Heart left ventricle (tissue), 13 donors: ENCODE data around the gene MEAK7.
"Not testable (repeated sequence)": the region's sequence is repeated elsewhere in the genome, so short reads cannot be mapped to it uniquely, and the experiment has no call there.

ENCODE experiments used
- POLR2A ChIP-seq, 2 donors: fragments of 450-650 bp; IDR thresholded peaks; one replicate each; pipeline ENCODE4 v1.6.1; 2017; ENCODE audit warnings: antibody characterized with exemption in 2 of 2, mild to moderate bottlenecking in 2 of 2, moderate library complexity in 2 of 2
- TF ChIP-seq, protein P1 (sequence below), 12 donors: fragments of 200-600 bp; sonication (generic) in 4 of 12; IDR thresholded peaks; one replicate each; pipeline versions ENCODE4 v1.5.0 to v1.8.0; 2018 to 2022; ENCODE audit warnings: antibody characterized with exemption in 12 of 12, mild to moderate bottlenecking in 5 of 12
- donor health status: ischemic (EF 13 %, LVEDD 7.1; RV severe dilation, severe dysfunction).
- donor health status: DM: no; HTN: yes; CAD: no.
- donor health status: DM: no; HTN: no; CAD: no.
- donor health status: ischemic (EF 25% LVEDD 6.9; RV normal size, moderate dysfunction).
- donor health status: ischemic (EF 25% LVEDD 5.7; RV mildly dilated, moderate dysfunction).
- donor health status: ischemic (EF 35%, LVEDD 5.7; RV mildly dilated, moderate dysfunction).
- donor health status: nonischemic (EF 11% LVEDD 7.7; RV severe dilation, severe dysfunction).
- donor health status: DM: yes; HTN: yes; CAD: no.
- donor health status: PGD.
- donor health status: ischemic (EF 29% LVEDD 5.4; RV normal size, mild dysfunction).
- donor health status: nonischemic (EF 23%, LVEDD 6.1; RV moderate dilation, normal function).

- TF ChIP-seq, protein P1, sequence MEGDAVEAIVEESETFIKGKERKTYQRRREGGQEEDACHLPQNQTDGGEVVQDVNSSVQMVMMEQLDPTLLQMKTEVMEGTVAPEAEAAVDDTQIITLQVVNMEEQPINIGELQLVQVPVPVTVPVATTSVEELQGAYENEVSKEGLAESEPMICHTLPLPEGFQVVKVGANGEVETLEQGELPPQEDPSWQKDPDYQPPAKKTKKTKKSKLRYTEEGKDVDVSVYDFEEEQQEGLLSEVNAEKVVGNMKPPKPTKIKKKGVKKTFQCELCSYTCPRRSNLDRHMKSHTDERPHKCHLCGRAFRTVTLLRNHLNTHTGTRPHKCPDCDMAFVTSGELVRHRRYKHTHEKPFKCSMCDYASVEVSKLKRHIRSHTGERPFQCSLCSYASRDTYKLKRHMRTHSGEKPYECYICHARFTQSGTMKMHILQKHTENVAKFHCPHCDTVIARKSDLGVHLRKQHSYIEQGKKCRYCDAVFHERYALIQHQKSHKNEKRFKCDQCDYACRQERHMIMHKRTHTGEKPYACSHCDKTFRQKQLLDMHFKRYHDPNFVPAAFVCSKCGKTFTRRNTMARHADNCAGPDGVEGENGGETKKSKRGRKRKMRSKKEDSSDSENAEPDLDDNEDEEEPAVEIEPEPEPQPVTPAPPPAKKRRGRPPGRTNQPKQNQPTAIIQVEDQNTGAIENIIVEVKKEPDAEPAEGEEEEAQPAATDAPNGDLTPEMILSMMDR (IDR thresholded peaks at IDR 0.05) = not testable (repeated sequence)
- not testable (repeated sequence) for TF ChIP-seq POLR2A (IDR thresholded peaks at IDR 0.05)
Measured at GRCh38 chr16:84524941-84525581, 20.6 kb upstream of the MEAK7 start.
